NB4 (cell line): ENCODE measurements around the gene ZNF777.

ENCODE experiments used
- MYC ChIP-seq: IDR thresholded peaks from 2 replicates; pipeline ENCODE4 v1.6.1; 2011; ENCODE audit warnings: low read depth, low read length
- POLR2A ChIP-seq: IDR thresholded peaks from 2 replicates; pipeline ENCODE4 v1.6.1; 2011; ENCODE audit warnings: mild to moderate bottlenecking; ENCODE audit not compliant: insufficient read length; ENCODE audit errors: extremely low read depth
- TF ChIP-seq, protein P1 (sequence below): IDR thresholded peaks from one replicate; pipeline ENCODE4 v1.5.1; 2012; ENCODE audit warnings: low read depth, low read length
- TF ChIP-seq, protein P2 (sequence below): IDR thresholded peaks from 2 replicates; pipeline ENCODE4 v1.6.1; 2011; ENCODE audit warnings: low read depth, low read length

DNA sequence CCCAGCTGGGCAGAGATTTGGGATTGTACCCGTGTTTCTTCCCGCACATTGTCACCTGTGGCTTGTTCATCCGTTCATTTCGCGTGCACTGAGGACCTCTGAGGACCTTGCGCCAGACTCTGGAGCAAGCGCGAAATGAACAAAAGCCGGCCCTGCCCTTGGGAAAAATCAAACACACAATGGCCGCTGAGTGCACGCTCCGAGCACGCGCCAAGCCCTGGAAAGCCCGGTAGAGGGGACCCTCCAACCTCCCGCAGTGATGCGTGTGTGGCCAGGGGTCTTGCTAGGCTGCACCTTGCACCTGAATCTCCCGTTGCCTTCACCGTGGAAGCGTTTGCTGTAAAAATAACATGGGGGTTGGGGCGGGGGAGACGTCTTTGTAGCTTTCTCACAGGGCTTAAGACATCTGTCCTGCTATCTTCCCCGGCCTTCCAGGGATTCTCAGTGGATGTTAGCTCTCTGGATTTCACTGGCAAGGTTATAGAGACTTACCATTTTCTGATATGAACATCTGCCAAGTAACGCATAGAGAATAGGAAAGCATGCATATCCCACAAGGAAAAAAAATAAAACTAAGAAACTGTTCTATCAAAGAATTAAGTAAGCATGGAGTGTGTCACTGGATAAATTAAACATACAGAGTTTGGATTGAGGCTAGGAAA, 37.3 kb downstream of the ZNF777 start:
- TF ChIP-seq, protein P1, sequence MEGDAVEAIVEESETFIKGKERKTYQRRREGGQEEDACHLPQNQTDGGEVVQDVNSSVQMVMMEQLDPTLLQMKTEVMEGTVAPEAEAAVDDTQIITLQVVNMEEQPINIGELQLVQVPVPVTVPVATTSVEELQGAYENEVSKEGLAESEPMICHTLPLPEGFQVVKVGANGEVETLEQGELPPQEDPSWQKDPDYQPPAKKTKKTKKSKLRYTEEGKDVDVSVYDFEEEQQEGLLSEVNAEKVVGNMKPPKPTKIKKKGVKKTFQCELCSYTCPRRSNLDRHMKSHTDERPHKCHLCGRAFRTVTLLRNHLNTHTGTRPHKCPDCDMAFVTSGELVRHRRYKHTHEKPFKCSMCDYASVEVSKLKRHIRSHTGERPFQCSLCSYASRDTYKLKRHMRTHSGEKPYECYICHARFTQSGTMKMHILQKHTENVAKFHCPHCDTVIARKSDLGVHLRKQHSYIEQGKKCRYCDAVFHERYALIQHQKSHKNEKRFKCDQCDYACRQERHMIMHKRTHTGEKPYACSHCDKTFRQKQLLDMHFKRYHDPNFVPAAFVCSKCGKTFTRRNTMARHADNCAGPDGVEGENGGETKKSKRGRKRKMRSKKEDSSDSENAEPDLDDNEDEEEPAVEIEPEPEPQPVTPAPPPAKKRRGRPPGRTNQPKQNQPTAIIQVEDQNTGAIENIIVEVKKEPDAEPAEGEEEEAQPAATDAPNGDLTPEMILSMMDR = no peak
- TF ChIP-seq POLR2A (no peak), MYC (no peak)
- TF ChIP-seq, protein P2, sequence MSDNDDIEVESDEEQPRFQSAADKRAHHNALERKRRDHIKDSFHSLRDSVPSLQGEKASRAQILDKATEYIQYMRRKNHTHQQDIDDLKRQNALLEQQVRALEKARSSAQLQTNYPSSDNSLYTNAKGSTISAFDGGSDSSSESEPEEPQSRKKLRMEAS = no peak
